Measurements from ENCODE around the gene HPDL. TPM values are rescaled to one million over a fixed set of nuclear protein-coding genes. Genes with fewer than 3 reads are reported as not detected.

HPDL gene
- total and polyA plus RNA-seq, 4 donors = 0.55 to 2.3 (median 0.71) TPM

- peak; percentile 95 for ATAC-seq (ENCODE audit: insufficient read depth, low FRiP score)
- WGBS, 2 donors = 1% methylated on average over 67 to 70 of the region's 70 CpGs
- TF ChIP-seq CTCF (IDR thresholded peaks at IDR 0.05; ENCODE audit: control extremely low read depth, extremely low read depth) = no peak
- peaks cover 5 to 30% (median 17%) of the 10 kb centered on the region in 4 donors for H3K36me3 ChIP-seq (ENCODE audit: control insufficient read depth in 4 of 4, insufficient read depth in 4 of 4, low read length in 4 of 4)
- no peaks in the 10 kb centered on the region for H3K27me3 ChIP-seq (ENCODE audit: control insufficient read depth in 3 of 3, insufficient read depth in 3 of 3, low read length in 2 of 3)
- peak within 1 kb of the TSS; percentile 92 to 99 for H3K27ac ChIP-seq (ENCODE audit: low read depth in 1 of 2, low read length in 1 of 2)
- H3K4me1 ChIP-seq (ENCODE audit: control insufficient read depth in 5 of 5, insufficient read depth in 5 of 5, low read length in 5 of 5) = peaks cover 3 to 12% (median 10%) of the 10 kb centered on the region in 5 donors
- DNase-seq = peak; percentile 91 to 95 (median 95)
- no peaks in the 10 kb centered on the region for H3K9me3 ChIP-seq (ENCODE audit: control insufficient read depth in 4 of 4, insufficient read depth in 3 of 4, low read length in 3 of 4)
- H3K4me3 ChIP-seq = peak within 1 kb of the TSS; percentile 80
- H3K9ac ChIP-seq (ENCODE audit: insufficient read depth in 1 of 2, low read length in 2 of 2) = peak within 1 kb of the TSS; percentile 61 to 89
Observed at GRCh38 chr1:45339789-45340558, 13.3 kb downstream of the HPDL start, which contains the start of the genes MUTYH and TOE1. Gene MUTYH, minus strand, starts transcription at chr1:45340440. Its CDS starts 5,935 bp downstream, at chr1:45334505. Gene TOE1, plus strand, starts transcription at chr1:45340170. Its CDS starts 83 bp downstream, at chr1:45340253.

- ATAC-seq (ENCODE audit: insufficient read depth, low FRiP score) (no peak), DNase-seq (no peak)
- Histone ChIP-seq H3K36me3 (ENCODE audit: control insufficient read depth in 4 of 4, insufficient read depth in 4 of 4, low read length in 4 of 4) (peaks cover 5 to 34% (median 17%) of the 10 kb centered on the region in 4 donors), H3K9ac (ENCODE audit: insufficient read depth in 1 of 2, low read length in 2 of 2) (peak overlapping the region; percentile 61 to 89), H3K27me3 (ENCODE audit: control insufficient read depth in 3 of 3, insufficient read depth in 3 of 3, low read length in 2 of 3) (no peaks in the 10 kb centered on the region), H3K4me1 (ENCODE audit: control insufficient read depth in 5 of 5, insufficient read depth in 5 of 5, low read length in 5 of 5) (peaks cover 3 to 12% (median 10%) of the 10 kb centered on the region in 5 donors), H3K4me3 (peak overlapping the region; percentile 80), H3K27ac (ENCODE audit: low read depth in 1 of 2, low read length in 1 of 2) (peak overlapping the region; percentile 6 to 99), H3K9me3 (ENCODE audit: control insufficient read depth in 4 of 4, insufficient read depth in 3 of 4, low read length in 3 of 4) (no peaks in the 10 kb centered on the region)
- 20 to 24% methylated on average over 6 of the region's 6 CpGs for WGBS, 2 donors
- no peak for TF ChIP-seq CTCF (IDR thresholded peaks at IDR 0.05; ENCODE audit: control extremely low read depth, extremely low read depth)
Observed at GRCh38 chr1:45340816-45341466, 14.2 kb downstream of the HPDL start.

DNA sequence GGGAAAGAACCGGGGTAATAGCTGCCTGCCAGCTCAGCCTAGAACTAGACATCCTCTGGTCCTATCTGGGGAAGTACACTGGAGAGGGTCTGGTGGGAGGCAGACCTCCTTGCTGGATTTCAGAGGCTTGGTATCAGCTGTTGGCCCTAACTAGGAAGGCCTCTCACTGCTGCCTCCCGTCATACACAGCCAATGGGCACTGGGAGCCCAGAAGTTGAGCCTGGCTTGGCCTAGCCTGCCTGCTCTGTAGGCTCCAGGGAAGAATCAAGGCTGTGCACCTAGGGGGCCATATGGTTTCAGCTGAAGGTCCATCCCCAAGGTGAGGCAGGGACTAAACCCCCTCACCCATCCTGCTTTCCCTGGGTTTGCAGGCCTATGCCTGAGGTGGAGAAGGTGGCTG, 17.8 kb downstream of the HPDL start:
- no peaks in the 10 kb centered on the region for H3K27me3 ChIP-seq (ENCODE audit: control insufficient read depth in 3 of 3, insufficient read depth in 3 of 3, low read length in 2 of 3)
- H3K4me3 ChIP-seq = no peak overlapping the region
- 98 to 100% methylated on average over 2 of the region's 2 CpGs for WGBS, 2 donors
- ATAC-seq (ENCODE audit: insufficient read depth, low FRiP score) (no peak), DNase-seq (no peak)
- H3K9me3 ChIP-seq (ENCODE audit: control insufficient read depth in 4 of 4, insufficient read depth in 3 of 4, low read length in 3 of 4) = no peaks in the 10 kb centered on the region
- H3K4me1 ChIP-seq (ENCODE audit: control insufficient read depth in 5 of 5, insufficient read depth in 5 of 5, low read length in 5 of 5) = peaks cover 7 to 23% (median 14%) of the 10 kb centered on the region in 5 donors
- H3K36me3 ChIP-seq (ENCODE audit: control insufficient read depth in 4 of 4, insufficient read depth in 4 of 4, low read length in 4 of 4) = peaks cover 5 to 34% (median 12%) of the 10 kb centered on the region in 4 donors
- H3K27ac ChIP-seq (ENCODE audit: low read depth in 1 of 2, low read length in 1 of 2) = no peak overlapping the region
- no peak for TF ChIP-seq CTCF (IDR thresholded peaks at IDR 0.05; ENCODE audit: control extremely low read depth, extremely low read depth)
- no peak overlapping the region for H3K9ac ChIP-seq (ENCODE audit: insufficient read depth in 1 of 2, low read length in 2 of 2)

Measured in lung (tissue), 12 donors.